Small intestine (tissue), 7 donors: ENCODE results near the gene P4HA2. TPM values are rescaled to one million over a fixed set of nuclear protein-coding genes. Genes with fewer than 3 reads are reported as not detected.

Experiments used
- DNase-seq, 2 donors: peaks; one replicate each; pipeline versions ENCODE4 v3.0.0 to v3.0.0-alpha.2; 2013
- FAIRE-seq: peaks from 2 replicates; lab custom pipeline; 2012; peaks lifted over from hg19 to GRCh38; lab: Jason Lieb, UNC
- H3K27ac ChIP-seq, 3 donors: one replicate each; pipeline ENCODE4 v1.5.1; 2013; ENCODE audit warnings: low read length in 2 of 3, mild to moderate bottlenecking in 2 of 3, control low read depth in 1 of 3, inconsistent platforms in 1 of 3, low read depth in 1 of 3, moderate library complexity in 1 of 3
- H3K27me3 ChIP-seq, 3 donors: one replicate each; pipeline ENCODE4 v1.6.1; 2013; ENCODE audit warnings: low read length in 3 of 3, inconsistent platforms in 1 of 3; ENCODE audit not compliant: control insufficient read depth in 3 of 3, insufficient read depth in 3 of 3
- H3K36me3 ChIP-seq, 3 donors: one replicate each; pipeline ENCODE4 v1.6.1; 2013; ENCODE audit warnings: low read length in 3 of 3, inconsistent platforms in 1 of 3, low read depth in 1 of 3, mild to moderate bottlenecking in 1 of 3, moderate library complexity in 1 of 3; ENCODE audit not compliant: control insufficient read depth in 3 of 3, insufficient read depth in 2 of 3
- H3K4me1 ChIP-seq, 3 donors: one replicate each; pipeline ENCODE4 v1.6.1; 2013; ENCODE audit warnings: low read length in 2 of 3, inconsistent platforms in 1 of 3, low read depth in 1 of 3, mild to moderate bottlenecking in 1 of 3, moderate library complexity in 1 of 3; ENCODE audit not compliant: control insufficient read depth in 3 of 3, insufficient read depth in 2 of 3
- H3K4me3 ChIP-seq, 3 donors: one replicate each; pipeline ENCODE4 v1.5.1; 2013; ENCODE audit warnings: low read length in 3 of 3, control low read depth in 1 of 3, inconsistent platforms in 1 of 3, low read depth in 1 of 3, mild to moderate bottlenecking in 1 of 3, moderate library complexity in 1 of 3
- H3K9me3 ChIP-seq, 2 donors: one replicate each; pipeline ENCODE4 v1.6.1; 2013; ENCODE audit warnings: low read depth in 1 of 2, low read length in 1 of 2; ENCODE audit not compliant: control insufficient read depth in 2 of 2, insufficient read depth in 1 of 2
- WGBS, 3 donors: extraction: QIAGEN DNeasy Blood & Tissue Kit; methylation state at CpG; one replicate each; pipeline ENCODE4 v1.1.7; 2013; 5-methylcytosine and 5-hydroxymethylcytosine counted together
- polyA plus RNA-seq, 4 donors: library from polyadenylated mRNA; stranded (reverse) in 3 of 4; unstranded in 1 of 4; fragments of 200-250 nt in 3 of 4; fragments of 120-200 nt in 1 of 4; gene quantifications; one replicate each; pipeline versions ENCODE4 v1.2.1 to v1.2.3, GENCODE V29; 2013
- donor health status: healthy with polysubstance abuse.
- donor health status: control.
- donor health status: control.
- donor health status: Bipolar disorder and iron deficiency.
- donor health status: healthy.

The P4HA2 gene
- polyA plus RNA-seq, 4 donors: 15.7 to 34.3 (median 22.0) TPM

DNA sequence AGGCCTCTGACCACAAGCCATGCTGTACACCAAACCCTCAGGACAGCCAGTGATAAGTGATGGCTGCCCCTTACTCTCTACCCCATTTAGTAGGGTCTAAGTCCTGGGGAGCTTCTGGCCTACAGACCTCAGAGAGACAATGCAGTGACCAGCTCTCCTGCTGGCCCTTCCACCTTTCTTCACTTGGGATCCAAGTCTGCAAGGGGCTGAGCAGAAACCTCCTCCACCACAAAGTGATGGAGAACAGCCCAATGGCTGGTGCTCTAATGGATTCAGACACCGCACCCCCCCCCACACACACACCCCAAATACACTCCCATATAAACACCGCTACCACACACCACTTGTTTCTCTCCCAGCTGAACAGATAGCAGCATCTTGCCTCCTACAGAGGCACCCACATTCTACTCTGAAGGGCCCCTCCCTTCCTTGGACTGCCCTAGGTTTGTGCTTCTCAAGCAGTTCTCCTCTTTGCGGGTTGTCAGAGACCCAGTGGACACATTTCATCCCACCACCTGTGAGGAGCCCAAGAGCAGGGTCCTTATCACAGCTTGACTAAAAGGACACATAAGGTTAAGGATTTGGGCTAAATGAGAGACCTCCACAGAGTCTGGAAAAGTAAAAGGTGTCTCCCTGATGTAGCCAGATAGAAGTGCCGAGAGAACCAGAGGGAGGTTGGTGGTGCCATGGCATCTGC, 28.6 kb upstream of the P4HA2 start:
- H3K27ac ChIP-seq: no peak overlapping the region
- FAIRE-seq: no peak
- no peak for DNase-seq

GRCh38 chr5:132254321-132254977, 26.8 kb upstream of the P4HA2 start:
- WGBS, 3 donors: 35 to 51% (median 50%) methylated on average over 6 to 7 of the region's 7 CpGs
- H3K9me3 ChIP-seq: no peaks in the 10 kb centered on the region
- peaks cover 0 to 29% (median 3%) of the 10 kb centered on the region in 3 donors for H3K4me1 ChIP-seq
- FAIRE-seq: no peak
- peaks cover 0 to 14% (median 0%) of the 10 kb centered on the region in 3 donors for H3K27me3 ChIP-seq
- peak overlapping the region in 1 of 3 donors; percentile 31 for H3K27ac ChIP-seq
- DNase-seq: no peak
- no peak overlapping the region for H3K4me3 ChIP-seq
- peaks cover 0 to 2% (median 0%) of the 10 kb centered on the region in 3 donors for H3K36me3 ChIP-seq

More for the DNA sequence above, 28.6 kb upstream of the P4HA2 start:
- WGBS, 3 donors: 91 to 100% (median 95%) methylated on average over 4 of the region's 4 CpGs
- Histone ChIP-seq H3K4me3 (no peak overlapping the region), H3K27me3 (peaks cover 0 to 18% (median 0%) of the 10 kb centered on the region in 3 donors), H3K9me3 (no peaks in the 10 kb centered on the region), H3K4me1 (peaks cover 3 to 33% (median 6%) of the 10 kb centered on the region in 3 donors), H3K36me3 (peaks cover 0 to 11% (median 0%) of the 10 kb centered on the region in 3 donors)

- WGBS, 3 donors: 64 to 78% (median 73%) methylated on average over 8 of the region's 8 CpGs
- Histone ChIP-seq H3K27me3 (peaks cover 0 to 14% (median 0%) of the 10 kb centered on the region in 3 donors), H3K27ac (peak overlapping the region in 1 of 3 donors; percentile 50), H3K4me3 (no peak overlapping the region), H3K4me1 (peaks cover 0 to 25% (median 3%) of the 10 kb centered on the region in 3 donors), H3K36me3 (peaks cover 0 to 2% (median 0%) of the 10 kb centered on the region in 3 donors), H3K9me3 (no peaks in the 10 kb centered on the region)
- no peak for DNase-seq
- no peak for FAIRE-seq
Measured at GRCh38 chr5:132253452-132254320, 26.0 kb upstream of the P4HA2 start.

- 62 to 78% (median 78%) methylated on average over 2 to 4 of the region's 4 CpGs for WGBS, 3 donors
- no peak overlapping the region for H3K4me3 ChIP-seq
- H3K27ac ChIP-seq: peak overlapping the region in 1 of 3 donors; percentile 50
- peaks cover 0 to 2% of the 10 kb centered on the region in 2 donors for H3K9me3 ChIP-seq
- H3K4me1 ChIP-seq: peaks cover 0 to 18% (median 2%) of the 10 kb centered on the region in 3 donors
- H3K36me3 ChIP-seq: peaks cover 0 to 2% (median 0%) of the 10 kb centered on the region in 3 donors
- H3K27me3 ChIP-seq: peaks cover 0 to 11% (median 0%) of the 10 kb centered on the region in 3 donors
- DNase-seq (peak in 1 of 2 donors; percentile 66), FAIRE-seq (no peak)
Measured at GRCh38 chr5:132253008-132253441, 25.4 kb upstream of the P4HA2 start.

- Histone ChIP-seq H3K4me3 (no peak overlapping the region), H3K27ac (no peak overlapping the region), H3K27me3 (no peaks in the 10 kb centered on the region), H3K4me1 (peaks cover 0 to 11% (median 0%) of the 10 kb centered on the region in 3 donors), H3K9me3 (peaks cover 0 to 4% of the 10 kb centered on the region in 2 donors), H3K36me3 (peaks cover 0 to 2% (median 0%) of the 10 kb centered on the region in 3 donors)
- FAIRE-seq (no peak), DNase-seq (no peak)
- 89 to 91% (median 90%) methylated on average over 10 of the region's 10 CpGs for WGBS, 3 donors
Measured at GRCh38 chr5:132251220-132251725, 23.6 kb upstream of the P4HA2 start.

DNA sequence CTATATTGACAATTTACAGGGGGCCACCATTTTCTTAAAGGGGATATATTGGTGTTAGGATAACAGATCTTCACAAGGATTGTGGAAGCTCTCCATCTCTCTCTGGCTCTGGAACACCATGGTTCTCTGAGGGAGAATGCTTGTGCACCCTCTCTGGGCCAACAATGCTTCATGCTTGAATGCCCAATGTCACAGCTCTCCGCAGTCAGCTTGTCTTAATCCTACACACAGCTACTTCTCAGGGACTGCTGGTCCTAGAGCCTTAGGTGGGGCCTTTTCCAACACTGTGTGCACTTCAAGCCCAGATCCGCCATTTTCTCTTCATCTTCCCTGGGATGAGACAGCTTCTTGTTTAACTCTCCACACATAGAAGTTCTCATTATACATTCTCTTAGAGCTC, 22.9 kb upstream of the P4HA2 start:
- H3K4me3 ChIP-seq: no peak overlapping the region
- H3K36me3 ChIP-seq: peaks cover 0 to 2% (median 0%) of the 10 kb centered on the region in 3 donors
- DNase-seq: no peak
- H3K27ac ChIP-seq: no peak overlapping the region
- H3K4me1 ChIP-seq: peaks cover 0 to 11% (median 4%) of the 10 kb centered on the region in 3 donors
- 97 to 98% (median 98%) methylated on average over 2 of the region's 2 CpGs for WGBS, 3 donors
- H3K27me3 ChIP-seq: no peaks in the 10 kb centered on the region
- peaks cover 0 to 10% of the 10 kb centered on the region in 2 donors for H3K9me3 ChIP-seq
- no peak for FAIRE-seq

- Histone ChIP-seq H3K36me3 (no peaks in the 10 kb centered on the region), H3K4me3 (no peak overlapping the region), H3K27ac (no peak overlapping the region), H3K9me3 (peaks cover 0 to 24% of the 10 kb centered on the region in 2 donors), H3K27me3 (no peaks in the 10 kb centered on the region), H3K4me1 (peaks cover 0 to 4% (median 0%) of the 10 kb centered on the region in 3 donors)
- DNase-seq (no peak), FAIRE-seq (no peak)
Measured at GRCh38 chr5:132246806-132247205, 19.2 kb upstream of the P4HA2 start.
